Measurements from ENCODE around the gene THSD4.
"Not testable (repeated sequence)": the region's sequence is repeated elsewhere in the genome, so short reads cannot be mapped to it uniquely, and the experiment has no call there.

Gene THSD4

DNA sequence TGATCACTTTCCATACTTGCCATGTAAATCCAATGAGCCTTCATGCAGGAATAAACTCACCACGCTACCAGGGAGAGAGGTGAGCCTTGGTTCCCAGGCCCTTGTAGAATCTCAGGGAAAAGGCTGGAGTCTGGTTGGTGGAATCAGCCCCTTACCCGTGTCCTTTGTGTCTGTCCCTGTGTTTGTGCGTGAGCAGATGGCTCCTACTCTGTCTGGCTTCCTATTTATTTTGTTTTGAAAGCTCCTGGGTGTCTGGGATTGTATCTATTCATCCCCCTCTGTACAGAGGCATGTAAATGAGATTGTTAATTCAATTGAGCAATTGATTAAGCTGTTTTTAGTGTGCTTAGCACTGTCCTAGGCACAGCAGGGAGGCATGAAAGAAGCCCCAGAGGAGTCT, 278.1 kb downstream of the THSD4 start:
- 91% methylated on average over 3 of the region's 3 CpGs for WGBS (ENCODE audit: insufficient coverage)
- H3K9me3 ChIP-seq (ENCODE audit: control extremely low read depth in 1 of 5, control insufficient read depth in 4 of 5, insufficient read depth in 2 of 5, low read depth in 1 of 5, low read length in 4 of 5), result peaks cover 0 to 4% (median 0%) of the 10 kb centered on the region in 5 experiments
- POLR2A ChIA-PET, result no interaction called here
- no peaks in the 10 kb centered on the region for H3K36me3 ChIP-seq (ENCODE audit: control insufficient read depth in 4 of 4, insufficient read depth in 4 of 4, low read length in 3 of 4)
- no peak for DNase-seq
- H3K4me3 ChIP-seq (ENCODE audit: control insufficient read depth in 1 of 7, extremely low read depth in 1 of 7, insufficient read depth in 4 of 7, low read depth in 2 of 7, low read length in 6 of 7), result no peak overlapping the region
- no peak overlapping the region for H3K27ac ChIP-seq (ENCODE audit: insufficient read depth in 1 of 2, low read depth in 1 of 2, low read length in 2 of 2, poor library complexity in 1 of 2, severe bottlenecking in 2 of 2)
- no peaks in the 10 kb centered on the region for H3K4me1 ChIP-seq (ENCODE audit: control extremely low read depth in 1 of 4, control insufficient read depth in 4 of 4, insufficient read depth in 4 of 4, low read length in 3 of 4)
- H3K27me3 ChIP-seq (replicated peaks in 2 of 5; ENCODE audit: control insufficient read depth in 4 of 5, insufficient read depth in 5 of 5, low read length in 4 of 5), result peaks cover 0 to 8% (median under 1%) of the 10 kb centered on the region in 5 experiments
- CTCF ChIA-PET, result interaction anchor here (1.6 kb wide), 1 partner anchor 10 kb away, joined by 3 read pairs; no protein-coding TSS in a partner anchor

DNA sequence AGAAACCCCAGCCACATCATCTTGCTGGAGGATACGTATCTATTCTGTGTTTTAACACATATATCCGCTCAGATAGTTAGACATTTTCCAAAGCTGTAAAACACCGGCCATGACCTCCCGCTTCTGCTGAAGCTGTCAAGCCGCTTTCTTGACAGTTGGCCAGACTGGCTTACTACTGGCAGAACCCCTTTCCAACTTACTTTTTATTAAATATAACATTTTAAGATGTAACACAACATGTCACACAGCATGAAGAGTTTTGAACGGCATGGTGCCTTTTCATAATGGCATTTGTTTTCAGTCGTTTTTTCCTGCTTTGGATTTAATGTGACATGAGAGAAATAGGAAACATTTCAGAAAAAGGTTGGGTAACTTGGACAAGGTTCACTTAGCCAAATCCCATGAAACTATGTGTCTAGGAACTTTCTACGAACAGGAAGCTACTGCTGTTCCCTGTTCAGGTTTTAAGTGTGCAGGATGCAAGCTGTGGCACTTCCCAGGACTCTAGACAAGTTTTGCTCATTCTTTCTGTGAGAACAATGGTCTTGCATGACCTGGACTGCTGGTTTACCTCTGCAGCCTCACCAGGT, 281.4 kb downstream of the THSD4 start:
- ChIA-PET POLR2A (no interaction called here), CTCF (interaction anchor here (1.0 to 1.4 kb wide), 2 partner anchors 10 to 48 kb away, joined by 3 read pairs; no protein-coding TSS in a partner anchor)
- no peak overlapping the region for H3K27ac ChIP-seq (ENCODE audit: insufficient read depth in 1 of 2, low read depth in 1 of 2, low read length in 2 of 2, poor library complexity in 1 of 2, severe bottlenecking in 2 of 2)
- no peak for DNase-seq
- no peaks in the 10 kb centered on the region for H3K9me3 ChIP-seq (ENCODE audit: control extremely low read depth in 1 of 5, control insufficient read depth in 4 of 5, insufficient read depth in 2 of 5, low read depth in 1 of 5, low read length in 4 of 5)
- H3K36me3 ChIP-seq (ENCODE audit: control insufficient read depth in 4 of 4, insufficient read depth in 4 of 4, low read length in 3 of 4), result no peaks in the 10 kb centered on the region
- H3K27me3 ChIP-seq (replicated peaks in 2 of 5; ENCODE audit: control insufficient read depth in 4 of 5, insufficient read depth in 5 of 5, low read length in 4 of 5), result no peaks in the 10 kb centered on the region
- H3K4me3 ChIP-seq (ENCODE audit: control insufficient read depth in 1 of 7, extremely low read depth in 1 of 7, insufficient read depth in 4 of 7, low read depth in 2 of 7, low read length in 6 of 7), result no peak overlapping the region
- H3K4me1 ChIP-seq (ENCODE audit: control extremely low read depth in 1 of 4, control insufficient read depth in 4 of 4, insufficient read depth in 4 of 4, low read length in 3 of 4), result no peaks in the 10 kb centered on the region
- WGBS (ENCODE audit: insufficient coverage), result 85% methylated on average over 6 of the region's 8 CpGs

DNA sequence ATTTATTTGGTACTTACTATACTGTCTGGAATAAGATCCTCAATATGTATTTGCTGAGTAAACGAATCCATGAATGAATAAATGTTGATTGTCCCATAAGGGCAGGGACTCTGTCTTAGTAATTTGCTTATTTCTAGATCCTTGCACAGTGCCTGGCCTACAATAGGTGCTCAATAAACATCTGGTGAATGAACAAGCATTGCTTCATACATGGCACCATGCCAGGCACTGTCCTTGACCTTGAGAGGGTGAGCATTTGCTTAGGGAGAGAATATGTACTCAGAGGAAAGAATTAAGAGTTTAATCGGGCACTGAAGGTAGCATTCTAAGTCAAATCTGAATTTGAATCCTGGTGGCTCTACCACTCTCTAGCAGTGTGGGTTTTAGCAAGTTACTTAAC, 282.1 kb downstream of the THSD4 start:
- H3K9me3 ChIP-seq (ENCODE audit: control extremely low read depth in 1 of 5, control insufficient read depth in 4 of 5, insufficient read depth in 2 of 5, low read depth in 1 of 5, low read length in 4 of 5), result no peaks in the 10 kb centered on the region
- no peak for DNase-seq
- no peaks in the 10 kb centered on the region for H3K36me3 ChIP-seq (ENCODE audit: control insufficient read depth in 4 of 4, insufficient read depth in 4 of 4, low read length in 3 of 4)
- ChIA-PET POLR2A (no interaction called here), CTCF (interaction anchor here (1.0 to 1.4 kb wide), 2 partner anchors 11 to 47 kb away, joined by 3 read pairs; no protein-coding TSS in a partner anchor)
- H3K4me1 ChIP-seq (ENCODE audit: control extremely low read depth in 1 of 4, control insufficient read depth in 4 of 4, insufficient read depth in 4 of 4, low read length in 3 of 4), result no peaks in the 10 kb centered on the region
- no peaks in the 10 kb centered on the region for H3K27me3 ChIP-seq (replicated peaks in 2 of 5; ENCODE audit: control insufficient read depth in 4 of 5, insufficient read depth in 5 of 5, low read length in 4 of 5)
- 100% methylated on average over 1 of the region's 2 CpGs for WGBS (ENCODE audit: insufficient coverage)
- no peak overlapping the region for H3K4me3 ChIP-seq (ENCODE audit: control insufficient read depth in 1 of 7, extremely low read depth in 1 of 7, insufficient read depth in 4 of 7, low read depth in 2 of 7, low read length in 6 of 7)
- H3K27ac ChIP-seq (ENCODE audit: insufficient read depth in 1 of 2, low read depth in 1 of 2, low read length in 2 of 2, poor library complexity in 1 of 2, severe bottlenecking in 2 of 2), result no peak overlapping the region

DNA sequence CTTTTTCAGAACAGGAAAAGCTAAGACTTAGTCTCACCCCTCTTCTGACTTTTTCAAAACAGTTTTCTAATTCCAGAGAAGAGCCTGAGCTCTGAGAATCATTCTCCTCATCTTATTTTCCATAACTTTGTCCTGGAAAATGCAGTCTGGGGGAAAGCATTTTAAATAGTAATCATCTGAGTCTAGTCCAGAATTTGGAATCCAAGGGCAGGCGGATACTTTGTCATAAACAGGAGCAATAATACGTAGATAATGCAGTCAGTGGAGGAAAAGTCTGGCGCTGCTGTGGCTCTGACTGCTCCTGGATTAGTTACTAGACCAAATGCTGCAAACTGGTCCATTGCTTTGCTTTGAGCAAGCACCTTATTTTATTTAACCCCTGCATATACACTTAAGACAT, 285.0 kb downstream of the THSD4 start:
- Histone ChIP-seq H3K27me3 (replicated peaks in 2 of 5; ENCODE audit: control insufficient read depth in 4 of 5, insufficient read depth in 5 of 5, low read length in 4 of 5) (no peaks in the 10 kb centered on the region), H3K36me3 (ENCODE audit: control insufficient read depth in 4 of 4, insufficient read depth in 4 of 4, low read length in 3 of 4) (no peaks in the 10 kb centered on the region), H3K27ac (ENCODE audit: insufficient read depth in 1 of 2, low read depth in 1 of 2, low read length in 2 of 2, poor library complexity in 1 of 2, severe bottlenecking in 2 of 2) (no peak overlapping the region), H3K9me3 (ENCODE audit: control extremely low read depth in 1 of 5, control insufficient read depth in 4 of 5, insufficient read depth in 2 of 5, low read depth in 1 of 5, low read length in 4 of 5) (peaks cover 0 to 4% (median 0%) of the 10 kb centered on the region in 5 experiments), H3K4me1 (ENCODE audit: control extremely low read depth in 1 of 4, control insufficient read depth in 4 of 4, insufficient read depth in 4 of 4, low read length in 3 of 4) (no peaks in the 10 kb centered on the region), H3K4me3 (ENCODE audit: control insufficient read depth in 1 of 7, extremely low read depth in 1 of 7, insufficient read depth in 4 of 7, low read depth in 2 of 7, low read length in 6 of 7) (no peak overlapping the region)
- WGBS (ENCODE audit: insufficient coverage), result 88% methylated on average over 3 of the region's 3 CpGs
- POLR2A ChIA-PET, result no interaction called here
- DNase-seq, result no peak
- CTCF ChIA-PET, result interaction anchor here (1.0 to 2.2 kb wide), 3 partner anchors 12 to 44 kb away, joined by 3 to 7 read pairs (median 6); no protein-coding TSS in a partner anchor

DNA sequence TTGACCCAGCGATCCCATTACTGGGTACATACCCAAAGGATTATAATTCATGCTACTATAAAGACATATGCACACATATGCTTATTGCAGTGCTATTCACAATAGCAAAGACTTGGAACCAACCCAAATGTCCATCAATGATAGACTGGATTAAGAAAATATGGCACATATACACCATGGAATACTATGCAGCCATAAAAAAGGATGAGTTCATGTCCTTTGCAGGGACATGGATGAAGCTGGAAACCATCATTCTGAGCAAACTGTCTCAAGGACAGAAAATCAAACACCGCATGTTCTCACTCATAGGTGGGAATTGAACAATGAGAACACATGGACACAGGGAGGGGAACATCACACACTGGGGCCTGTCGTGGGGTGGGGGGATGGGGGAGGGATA, 286.5 kb downstream of the THSD4 start:
- no CpG with 5 or more reads among the region's 3 CpGs for WGBS (ENCODE audit: insufficient coverage)
- DNase-seq; H3K9me3 ChIP-seq (ENCODE audit: control extremely low read depth in 1 of 5, control insufficient read depth in 4 of 5, insufficient read depth in 2 of 5, low read depth in 1 of 5, low read length in 4 of 5); H3K36me3 ChIP-seq (ENCODE audit: control insufficient read depth in 4 of 4, insufficient read depth in 4 of 4, low read length in 3 of 4); H3K4me1 ChIP-seq (ENCODE audit: control extremely low read depth in 1 of 4, control insufficient read depth in 4 of 4, insufficient read depth in 4 of 4, low read length in 3 of 4); H3K27ac ChIP-seq (ENCODE audit: insufficient read depth in 1 of 2, low read depth in 1 of 2, low read length in 2 of 2, poor library complexity in 1 of 2, severe bottlenecking in 2 of 2); H3K27me3 ChIP-seq (replicated peaks in 2 of 5; ENCODE audit: control insufficient read depth in 4 of 5, insufficient read depth in 5 of 5, low read length in 4 of 5); H3K4me3 ChIP-seq (ENCODE audit: control insufficient read depth in 1 of 7, extremely low read depth in 1 of 7, insufficient read depth in 4 of 7, low read depth in 2 of 7, low read length in 6 of 7); POLR2A ChIA-PET: not testable (repeated sequence)
- CTCF ChIA-PET, result interaction anchor here (1.2 to 2.2 kb wide), 2 partner anchors 10 to 42 kb away, joined by 3 to 6 read pairs; no protein-coding TSS in a partner anchor

DNA sequence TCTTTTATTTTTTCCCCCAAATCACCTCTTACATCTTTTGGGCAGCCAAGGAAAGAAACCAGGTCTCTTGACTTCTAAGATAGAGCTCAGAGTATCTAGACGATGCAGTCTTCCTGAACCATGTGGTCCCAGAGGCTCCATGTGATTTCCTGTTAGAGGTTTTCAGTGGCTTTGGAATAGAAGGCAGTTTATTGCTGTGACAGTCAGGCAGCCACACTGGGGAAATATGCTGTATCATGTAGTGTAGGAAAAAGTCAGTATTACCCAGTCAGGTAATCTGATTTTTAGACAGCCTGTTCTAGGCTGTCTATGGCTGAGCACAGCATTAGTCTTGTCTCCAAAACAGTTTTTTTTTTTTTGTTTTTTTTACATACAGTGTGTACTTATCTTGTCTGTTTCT, 294.3 kb downstream of the THSD4 start:
- CTCF ChIA-PET, result no interaction called here
- Histone ChIP-seq H3K4me1 (ENCODE audit: control extremely low read depth in 1 of 4, control insufficient read depth in 4 of 4, insufficient read depth in 4 of 4, low read length in 3 of 4) (peaks cover 2 to 17% (median 7%) of the 10 kb centered on the region in 4 experiments), H3K36me3 (ENCODE audit: control insufficient read depth in 4 of 4, insufficient read depth in 4 of 4, low read length in 3 of 4) (no peaks in the 10 kb centered on the region), H3K27me3 (replicated peaks in 2 of 5; ENCODE audit: control insufficient read depth in 4 of 5, insufficient read depth in 5 of 5, low read length in 4 of 5) (no peaks in the 10 kb centered on the region), H3K9me3 (ENCODE audit: control extremely low read depth in 1 of 5, control insufficient read depth in 4 of 5, insufficient read depth in 2 of 5, low read depth in 1 of 5, low read length in 4 of 5) (peaks cover 0 to under 1% (median 0%) of the 10 kb centered on the region in 5 experiments), H3K4me3 (ENCODE audit: control insufficient read depth in 1 of 7, extremely low read depth in 1 of 7, insufficient read depth in 4 of 7, low read depth in 2 of 7, low read length in 6 of 7) (peak overlapping the region in 1 of 7 experiments; percentile 5), H3K27ac (ENCODE audit: insufficient read depth in 1 of 2, low read depth in 1 of 2, low read length in 2 of 2, poor library complexity in 1 of 2, severe bottlenecking in 2 of 2) (no peak overlapping the region)
- peak; percentile 36 to 74 (median 60) for DNase-seq
- POLR2A ChIA-PET, result no interaction called here
- 0% methylated on average over 1 of the region's 1 CpG for WGBS (ENCODE audit: insufficient coverage)

DNA sequence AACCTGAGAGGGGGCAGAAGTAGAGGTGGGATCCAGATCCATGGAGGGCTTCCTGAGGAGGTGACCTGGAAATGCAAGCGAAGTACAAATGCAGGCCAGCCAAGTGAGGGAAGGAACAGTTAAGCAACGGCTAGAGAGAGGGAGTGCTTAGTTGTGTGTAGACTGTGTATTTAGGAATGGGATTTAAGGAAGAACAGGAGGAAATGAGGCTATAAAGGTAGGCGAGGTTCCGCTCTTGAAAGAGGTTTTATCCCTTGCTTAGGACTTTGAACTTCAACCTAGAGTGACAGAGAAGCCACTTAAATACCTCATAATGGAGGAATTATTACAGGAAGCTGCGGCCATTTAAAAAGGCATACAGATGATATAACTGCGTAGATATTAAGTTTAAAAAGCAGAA, 295.1 kb downstream of the THSD4 start:
- H3K27ac ChIP-seq (ENCODE audit: insufficient read depth in 1 of 2, low read depth in 1 of 2, low read length in 2 of 2, poor library complexity in 1 of 2, severe bottlenecking in 2 of 2), result no peak overlapping the region
- H3K27me3 ChIP-seq (replicated peaks in 2 of 5; ENCODE audit: control insufficient read depth in 4 of 5, insufficient read depth in 5 of 5, low read length in 4 of 5), result no peaks in the 10 kb centered on the region
- no peak overlapping the region for H3K4me3 ChIP-seq (ENCODE audit: control insufficient read depth in 1 of 7, extremely low read depth in 1 of 7, insufficient read depth in 4 of 7, low read depth in 2 of 7, low read length in 6 of 7)
- no peaks in the 10 kb centered on the region for H3K36me3 ChIP-seq (ENCODE audit: control insufficient read depth in 4 of 4, insufficient read depth in 4 of 4, low read length in 3 of 4)
- WGBS (ENCODE audit: insufficient coverage), result 90% methylated on average over 4 of the region's 6 CpGs
- no peaks in the 10 kb centered on the region for H3K9me3 ChIP-seq (ENCODE audit: control extremely low read depth in 1 of 5, control insufficient read depth in 4 of 5, insufficient read depth in 2 of 5, low read depth in 1 of 5, low read length in 4 of 5)
- H3K4me1 ChIP-seq (ENCODE audit: control extremely low read depth in 1 of 4, control insufficient read depth in 4 of 4, insufficient read depth in 4 of 4, low read length in 3 of 4), result peaks cover 2 to 17% (median 7%) of the 10 kb centered on the region in 4 experiments
- CTCF ChIA-PET, result no interaction called here
- DNase-seq, result no peak
- POLR2A ChIA-PET, result no interaction called here
